BJ (cell line): Measurements from ENCODE around the gene HSFX3. TPM values are rescaled to one million over a fixed set of nuclear protein-coding genes. Genes with fewer than 3 reads are reported as not detected.
"Not testable (repeated sequence)": the region's sequence is repeated elsewhere in the genome, so short reads cannot be mapped to it uniquely, and the experiment has no call there.

Source experiments
- CTCF ChIA-PET: fragments of 350-600 bp; formaldehyde crosslinking; extraction: SDS; loops from one replicate; lab custom pipeline; 2021; ENCODE audit warnings: antibody characterized with exemption, inconsistent platforms; lab: Yijun Ruan, JAX
- POLR2A ChIA-PET: fragments of 300-600 bp; sonication (Branson Sonifier 250); formaldehyde crosslinking; extraction: SDS; loops from one replicate; lab custom pipeline; 2021; ENCODE audit warnings: antibody characterized with exemption; lab: Charles Lee
- DNase-seq: peaks from one replicate; pipeline ENCODE4 v3.0.0-alpha.2; 2011; ENCODE audit warnings: low read depth
- H3K27me3 ChIP-seq: 2 replicates; pipeline ENCODE4 v1.6.0; 2011; ENCODE audit warnings: low read length; ENCODE audit not compliant: control insufficient read depth, insufficient read depth
- H3K36me3 ChIP-seq: 2 replicates; pipeline ENCODE4 v1.5.1; 2011; ENCODE audit warnings: low read length; ENCODE audit not compliant: control insufficient read depth, insufficient read depth
- H3K4me3 ChIP-seq: 2 replicates; pipeline ENCODE4 v1.5.1; 2011; ENCODE audit warnings: low read depth, mild to moderate bottlenecking, control low read depth, low read length
- CTCF ChIP-seq: IDR thresholded peaks from 2 replicates; pipeline ENCODE4 v1.5.1; 2011; ENCODE audit warnings: low read depth, mild to moderate bottlenecking, control low read depth, inconsistent platforms, low read length, moderate library complexity; ENCODE audit not compliant: insufficient read depth
- polyA plus RNA-seq: library from polyadenylated mRNA; depleted of rRNA; stranded (reverse); fragments of >200 nt; gene quantifications from 2 replicates; pipeline ENCODE4 v1.2.3, GENCODE V29; 2011

The HSFX3 gene
- polyA plus RNA-seq, 1 experiment = not detected

GRCh38 chrX:149563359-149563758, 13.6 kb upstream of the HSFX3 start:
- ChIA-PET POLR2A (no interaction called here), CTCF (no interaction called here)
- Histone ChIP-seq H3K36me3 (no peaks in the 10 kb centered on the region), H3K4me3 (no peak overlapping the region), H3K27me3 (no peaks in the 10 kb centered on the region)
- no peak for DNase-seq
- TF ChIP-seq CTCF = no peak

GRCh38 chrX:149555251-149555650, 5.5 kb upstream of the HSFX3 start:
- H3K4me3 ChIP-seq, POLR2A ChIA-PET, DNase-seq, CTCF ChIA-PET, H3K36me3 ChIP-seq, H3K27me3 ChIP-seq: not testable (repeated sequence)

GRCh38 chrX:149551939-149552248, 2.2 kb upstream of the HSFX3 start:
- H3K36me3 ChIP-seq, CTCF ChIA-PET, H3K4me3 ChIP-seq, DNase-seq, POLR2A ChIA-PET, H3K27me3 ChIP-seq: not testable (repeated sequence)

GRCh38 chrX:149551245-149551938, 1.7 kb upstream of the HSFX3 start:
- POLR2A ChIA-PET, DNase-seq, H3K4me3 ChIP-seq, H3K36me3 ChIP-seq, H3K27me3 ChIP-seq, CTCF ChIA-PET: not testable (repeated sequence)

- H3K4me3 ChIP-seq, CTCF ChIA-PET, H3K36me3 ChIP-seq, POLR2A ChIA-PET, H3K27me3 ChIP-seq, DNase-seq: not testable (repeated sequence)
Measured at GRCh38 chrX:149550454-149550853, 730 bp upstream of the HSFX3 start.

- DNase-seq, H3K36me3 ChIP-seq, CTCF ChIA-PET, H3K27me3 ChIP-seq, H3K4me3 ChIP-seq, POLR2A ChIA-PET: not testable (repeated sequence)
Measured at GRCh38 chrX:149547782-149548181, 1.9 kb downstream of the HSFX3 start.

- H3K36me3 ChIP-seq, H3K27me3 ChIP-seq, CTCF ChIA-PET, H3K4me3 ChIP-seq, POLR2A ChIA-PET, DNase-seq: not testable (repeated sequence)
Measured at GRCh38 chrX:149546962-149547361, 2.8 kb downstream of the HSFX3 start.

- H3K27me3 ChIP-seq, POLR2A ChIA-PET, H3K4me3 ChIP-seq, DNase-seq, H3K36me3 ChIP-seq, CTCF ChIA-PET: not testable (repeated sequence)
- TF ChIP-seq CTCF = 0 out of 2 replicates have a peak, but pooled peaks have one; percentile 3
Measured at GRCh38 chrX:149545545-149546543, 3.9 kb downstream of the HSFX3 start.
